ENCODE results near the gene PPP2CA. TPM values are rescaled to one million over a fixed set of nuclear protein-coding genes. Genes with fewer than 3 reads are reported as not detected.

The PPP2CA gene
- total and polyA plus RNA-seq, 4 donors, result 32.2 to 117 (median 104) TPM

DNA sequence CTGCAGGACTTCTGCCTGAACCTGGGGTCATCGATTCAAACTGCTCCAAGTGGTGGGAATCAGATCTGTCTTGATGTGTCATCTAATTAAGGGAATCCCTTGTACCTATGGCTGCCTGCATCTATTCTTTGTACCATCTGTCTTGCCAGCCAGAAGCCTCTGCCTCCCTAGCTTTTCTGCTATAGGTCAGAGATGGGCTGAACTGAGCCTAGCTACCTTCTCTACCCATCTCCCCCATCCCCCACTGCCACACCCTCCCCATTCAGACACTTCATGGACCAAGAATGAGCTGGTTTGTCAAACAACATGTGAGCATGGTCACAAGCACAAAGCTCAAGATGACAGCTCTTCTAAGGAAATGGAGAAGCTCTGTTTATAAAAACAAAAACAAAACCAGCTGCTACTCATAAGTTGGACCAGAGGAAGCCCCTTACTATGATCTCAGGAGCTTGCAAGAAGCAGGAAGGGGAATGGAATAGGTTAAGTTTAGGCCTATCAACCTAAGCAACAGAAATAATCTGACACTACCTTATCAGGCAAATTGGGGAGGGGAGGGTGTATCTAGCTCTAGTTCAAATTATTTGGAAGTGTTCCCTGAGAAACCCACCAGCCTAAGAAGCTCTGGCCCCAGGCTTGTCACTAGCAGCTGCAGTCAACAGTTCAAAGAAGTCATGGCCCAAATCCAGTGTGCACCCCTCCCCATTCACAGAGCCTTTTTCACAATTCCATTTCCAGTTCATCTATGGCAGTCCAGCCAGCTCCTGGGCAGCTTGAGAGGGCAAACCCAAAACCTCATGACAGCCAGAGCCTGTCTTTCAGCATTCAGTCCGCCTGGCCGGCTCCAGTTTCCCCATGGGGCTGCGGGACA is 79.0 kb downstream of the PPP2CA start:
- WGBS, 2 donors, result 86 to 94% methylated on average over 4 of the region's 4 CpGs
- peaks cover 23 to 48% (median 39%) of the 10 kb centered on the region in 4 donors for H3K36me3 ChIP-seq (ENCODE audit: control insufficient read depth in 4 of 4, insufficient read depth in 4 of 4, low read length in 4 of 4)

DNA sequence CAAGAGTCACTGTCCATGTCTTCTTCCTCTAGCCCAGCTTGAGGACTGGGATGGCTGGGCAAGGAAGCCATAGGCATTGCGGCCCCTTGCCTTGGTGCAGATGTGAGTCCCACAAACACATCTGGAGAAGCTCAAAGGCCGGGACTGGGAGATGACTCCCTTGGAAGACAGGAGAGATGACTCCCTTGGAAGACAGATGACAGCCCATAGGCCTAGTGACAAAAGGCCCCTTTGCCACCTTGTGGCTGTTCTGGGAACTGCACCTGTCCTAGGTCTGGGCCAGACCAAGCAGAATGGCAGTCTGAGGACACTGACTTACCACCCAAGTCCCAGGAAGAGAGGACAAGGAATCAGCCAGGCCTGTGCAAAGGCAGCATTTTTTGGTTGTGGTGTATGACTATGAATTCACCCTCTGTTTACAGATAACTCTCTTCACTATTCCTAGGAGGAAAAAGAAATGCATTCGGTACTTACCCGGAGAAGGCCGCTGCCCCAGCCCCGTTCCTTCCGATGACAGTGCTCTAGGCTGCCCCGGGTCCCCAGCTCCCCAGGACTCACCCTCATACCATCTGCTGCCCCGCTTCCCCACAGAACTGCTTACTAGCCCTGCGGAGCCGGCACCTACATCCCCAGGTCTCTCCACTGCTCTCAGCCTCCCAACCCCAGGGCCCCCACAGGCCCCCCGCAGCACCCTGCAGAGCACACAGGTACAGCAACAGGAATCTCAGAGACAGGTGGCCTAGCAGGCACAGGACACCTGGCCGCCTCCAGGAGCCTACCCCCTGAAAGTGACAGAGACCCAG is 79.9 kb downstream of the PPP2CA start:
- Histone ChIP-seq H3K27me3 (ENCODE audit: control insufficient read depth in 3 of 3, insufficient read depth in 3 of 3, low read length in 2 of 3) (no peaks in the 10 kb centered on the region), H3K4me1 (ENCODE audit: control insufficient read depth in 5 of 5, insufficient read depth in 5 of 5, low read length in 5 of 5) (peaks cover 5 to 37% (median 8%) of the 10 kb centered on the region in 5 donors), H3K27ac (ENCODE audit: low read depth in 1 of 2, low read length in 1 of 2) (no peak overlapping the region), H3K36me3 (ENCODE audit: control insufficient read depth in 4 of 4, insufficient read depth in 4 of 4, low read length in 4 of 4) (peaks cover 15 to 51% (median 35%) of the 10 kb centered on the region in 4 donors), H3K9ac (ENCODE audit: insufficient read depth in 1 of 2, low read length in 2 of 2) (no peak overlapping the region), H3K9me3 (ENCODE audit: control insufficient read depth in 4 of 4, insufficient read depth in 3 of 4, low read length in 3 of 4) (no peaks in the 10 kb centered on the region), H3K4me3 (no peak overlapping the region)
- WGBS, 2 donors, result 88 to 89% methylated on average over 13 of the region's 13 CpGs
- TF ChIP-seq, protein P1, sequence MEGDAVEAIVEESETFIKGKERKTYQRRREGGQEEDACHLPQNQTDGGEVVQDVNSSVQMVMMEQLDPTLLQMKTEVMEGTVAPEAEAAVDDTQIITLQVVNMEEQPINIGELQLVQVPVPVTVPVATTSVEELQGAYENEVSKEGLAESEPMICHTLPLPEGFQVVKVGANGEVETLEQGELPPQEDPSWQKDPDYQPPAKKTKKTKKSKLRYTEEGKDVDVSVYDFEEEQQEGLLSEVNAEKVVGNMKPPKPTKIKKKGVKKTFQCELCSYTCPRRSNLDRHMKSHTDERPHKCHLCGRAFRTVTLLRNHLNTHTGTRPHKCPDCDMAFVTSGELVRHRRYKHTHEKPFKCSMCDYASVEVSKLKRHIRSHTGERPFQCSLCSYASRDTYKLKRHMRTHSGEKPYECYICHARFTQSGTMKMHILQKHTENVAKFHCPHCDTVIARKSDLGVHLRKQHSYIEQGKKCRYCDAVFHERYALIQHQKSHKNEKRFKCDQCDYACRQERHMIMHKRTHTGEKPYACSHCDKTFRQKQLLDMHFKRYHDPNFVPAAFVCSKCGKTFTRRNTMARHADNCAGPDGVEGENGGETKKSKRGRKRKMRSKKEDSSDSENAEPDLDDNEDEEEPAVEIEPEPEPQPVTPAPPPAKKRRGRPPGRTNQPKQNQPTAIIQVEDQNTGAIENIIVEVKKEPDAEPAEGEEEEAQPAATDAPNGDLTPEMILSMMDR (IDR thresholded peaks at IDR 0.05; ENCODE audit: control extremely low read depth, extremely low read depth), result peak; percentile 88
- ATAC-seq (ENCODE audit: insufficient read depth, low FRiP score) (peak; percentile 79), DNase-seq (peak; percentile 69 to 75 (median 74))

More for the DNA sequence above, 79.0 kb downstream of the PPP2CA start:
- peaks cover 7 to 37% (median 15%) of the 10 kb centered on the region in 5 donors for H3K4me1 ChIP-seq (ENCODE audit: control insufficient read depth in 5 of 5, insufficient read depth in 5 of 5, low read length in 5 of 5)
- ATAC-seq (ENCODE audit: insufficient read depth, low FRiP score) (no peak), DNase-seq (peak; percentile 51 to 86 (median 83))
- H3K9me3 ChIP-seq (ENCODE audit: control insufficient read depth in 4 of 4, insufficient read depth in 3 of 4, low read length in 3 of 4), result no peaks in the 10 kb centered on the region
- no peak overlapping the region for H3K27ac ChIP-seq (ENCODE audit: low read depth in 1 of 2, low read length in 1 of 2)
- H3K27me3 ChIP-seq (ENCODE audit: control insufficient read depth in 3 of 3, insufficient read depth in 3 of 3, low read length in 2 of 3), result no peaks in the 10 kb centered on the region
- H3K4me3 ChIP-seq, result no peak overlapping the region
- H3K9ac ChIP-seq (ENCODE audit: insufficient read depth in 1 of 2, low read length in 2 of 2), result no peak overlapping the region
- TF ChIP-seq, protein P1 (IDR thresholded peaks at IDR 0.05; ENCODE audit: control extremely low read depth, extremely low read depth), result no peak

DNA sequence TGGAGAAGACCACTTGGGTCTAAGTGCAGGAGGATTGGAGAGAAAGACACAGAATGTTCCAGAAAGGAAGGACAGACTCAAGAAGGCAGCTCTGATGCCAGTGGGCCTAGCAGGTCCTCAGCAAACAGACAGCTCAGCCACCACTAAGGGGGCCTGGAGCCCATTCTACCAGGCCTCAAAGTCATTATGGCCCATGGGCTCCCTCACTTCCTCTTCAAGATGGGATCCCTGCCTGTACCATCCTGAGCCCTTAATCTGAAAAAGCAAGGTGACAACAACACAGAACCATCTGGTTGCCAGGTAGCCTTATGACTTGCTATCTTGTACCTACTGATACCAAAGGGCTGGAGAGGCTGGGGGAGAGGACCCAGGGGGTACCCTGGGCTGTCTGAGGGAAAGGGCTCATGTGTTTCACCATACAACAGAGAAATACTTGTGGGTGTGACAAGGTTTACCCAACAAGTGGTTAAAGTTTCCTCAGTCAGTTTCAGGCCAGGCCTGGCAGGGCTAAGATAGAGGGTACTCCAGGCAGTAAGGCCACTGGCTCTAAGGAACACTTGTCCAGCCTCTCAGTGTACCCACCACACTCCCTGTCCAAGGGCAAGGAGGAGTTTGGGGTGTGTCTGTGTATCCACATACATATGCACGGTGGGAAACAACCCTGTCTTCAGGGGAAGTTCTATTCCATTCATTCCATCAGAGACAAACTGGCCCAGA is 80.7 kb downstream of the PPP2CA start:
- WGBS, 2 donors, result 44 to 58% methylated on average over 1 of the region's 1 CpG
- Histone ChIP-seq H3K9ac (ENCODE audit: insufficient read depth in 1 of 2, low read length in 2 of 2) (no peak overlapping the region), H3K4me3 (no peak overlapping the region), H3K27ac (ENCODE audit: low read depth in 1 of 2, low read length in 1 of 2) (no peak overlapping the region), H3K36me3 (ENCODE audit: control insufficient read depth in 4 of 4, insufficient read depth in 4 of 4, low read length in 4 of 4) (peaks cover 7 to 53% (median 34%) of the 10 kb centered on the region in 4 donors), H3K4me1 (ENCODE audit: control insufficient read depth in 5 of 5, insufficient read depth in 5 of 5, low read length in 5 of 5) (peaks cover under 1 to 37% (median 7%) of the 10 kb centered on the region in 5 donors), H3K27me3 (ENCODE audit: control insufficient read depth in 3 of 3, insufficient read depth in 3 of 3, low read length in 2 of 3) (no peaks in the 10 kb centered on the region), H3K9me3 (ENCODE audit: control insufficient read depth in 4 of 4, insufficient read depth in 3 of 4, low read length in 3 of 4) (no peaks in the 10 kb centered on the region)
- no peak for ATAC-seq (ENCODE audit: insufficient read depth, low FRiP score)
- no peak for DNase-seq
- TF ChIP-seq, protein P1 (IDR thresholded peaks at IDR 0.05; ENCODE audit: control extremely low read depth, extremely low read depth), result no peak

Small RNA genes within 50 kb of the gene (small RNA-seq; reads per million reads assigned to genes)
- gene MIR3661 (ENCODE audit: low replicate concordance), result not detected

Other genes with a start within 250 kb of the PPP2CA start
- gene VDAC1, start 221.1 kb downstream of the PPP2CA start, total RNA-seq, result 100 to 1,000 TPM; 109 to 130 TPM
- 100 to 1,000 TPM; 107 to 136 TPM for gene VDAC1, start 221.1 kb downstream of the PPP2CA start, polyA plus RNA-seq
- gene TCF7, start 111.4 kb downstream of the PPP2CA start, total RNA-seq, result 1 to 10 TPM; 3.7 to 6.0 TPM
- 1 to 10 TPM; 2.9 to 3.1 TPM for gene TCF7, start 111.4 kb downstream of the PPP2CA start, polyA plus RNA-seq
- 100 to 1,000 TPM; 242 to 324 TPM for gene SKP1, start 49.1 kb downstream of the PPP2CA start, total RNA-seq
- 100 to 1,000 TPM; 149 to 551 TPM for gene SKP1, start 49.1 kb downstream of the PPP2CA start, polyA plus RNA-seq
- gene CDKL3, start 141.1 kb upstream of the PPP2CA start, total RNA-seq, result 1 to 10 TPM; 2.2 to 2.9 TPM
- gene CDKL3, start 141.1 kb upstream of the PPP2CA start, polyA plus RNA-seq, result 1 to 10 TPM; 1.5 to 3.6 TPM
- 100 to 1,000 TPM in 1 of 2 donors, 10 to 100 TPM in 1; 75.1 to 119 TPM for gene UBE2B, start 145.5 kb upstream of the PPP2CA start, total RNA-seq
- 100 to 1,000 TPM in 1 of 2 donors, 10 to 100 TPM in 1; 89.3 to 111 TPM for gene UBE2B, start 145.5 kb upstream of the PPP2CA start, polyA plus RNA-seq
- gene CDKN2AIPNL, start 185.8 kb upstream of the PPP2CA start, total RNA-seq, result 10 to 100 TPM; 10.9 to 22.1 TPM
- gene CDKN2AIPNL, start 185.8 kb upstream of the PPP2CA start, polyA plus RNA-seq, result 10 to 100 TPM; 16.0 to 43.2 TPM